Mucosa of stomach (tissue), 1 donor: ENCODE data around the gene ZYG11B.
"Not testable (repeated sequence)": the region's sequence is repeated elsewhere in the genome, so short reads cannot be mapped to it uniquely, and the experiment has no call there.

ENCODE experiments used
- H3K27me3 ChIP-seq: one replicate; pipeline ENCODE4 v1.7.0; 2013; ENCODE audit warnings: mild to moderate bottlenecking, low read length; ENCODE audit not compliant: control insufficient read depth, insufficient read depth
- H3K36me3 ChIP-seq: one replicate; pipeline ENCODE4 v1.7.0; 2013; ENCODE audit warnings: low read length; ENCODE audit not compliant: control insufficient read depth, insufficient read depth
- H3K4me1 ChIP-seq: one replicate; pipeline ENCODE4 v1.7.0; 2013; ENCODE audit warnings: mild to moderate bottlenecking, low read length; ENCODE audit not compliant: control insufficient read depth, insufficient read depth
- H3K4me3 ChIP-seq: one replicate; pipeline ENCODE4 v1.7.0; 2013; ENCODE audit warnings: low read length
- H3K9ac ChIP-seq: one replicate; pipeline ENCODE4 v1.7.0; 2013; ENCODE audit warnings: mild to moderate bottlenecking, low read length, moderate library complexity
- H3K9me3 ChIP-seq: one replicate; pipeline ENCODE4 v1.7.0; 2013; ENCODE audit warnings: mild to moderate bottlenecking, low read length, moderate library complexity; ENCODE audit not compliant: control insufficient read depth
- donor health status: Pancreatic carcinoma.

ZYG11B gene

DNA sequence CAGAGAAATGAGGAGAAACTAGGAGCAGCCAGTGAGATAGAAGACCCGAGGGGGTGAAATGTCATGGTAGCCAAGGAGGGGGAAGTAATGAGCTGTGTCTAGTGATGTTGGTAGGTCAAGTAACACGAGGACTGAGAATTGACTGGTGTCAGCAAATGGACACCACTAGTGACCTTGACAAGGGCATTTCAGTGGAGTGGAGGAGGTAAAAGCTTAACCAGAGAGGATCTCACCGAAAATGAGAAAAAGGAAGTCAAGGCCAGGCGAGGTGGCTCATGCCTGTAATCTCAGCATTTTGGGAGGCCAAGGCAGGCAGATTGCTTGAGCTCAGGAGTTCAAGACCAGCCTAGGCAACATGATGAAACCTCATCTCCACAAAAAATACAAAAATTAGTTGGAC, 3.0 kb upstream of the ZYG11B start:
- H3K9me3 ChIP-seq, result no peaks in the 10 kb centered on the region
- no peak overlapping the region for H3K4me3 ChIP-seq
- no peaks in the 10 kb centered on the region for H3K36me3 ChIP-seq
- H3K9ac ChIP-seq, result no peak overlapping the region
- no peaks in the 10 kb centered on the region for H3K27me3 ChIP-seq
- H3K4me1 ChIP-seq, result no peaks in the 10 kb centered on the region

DNA sequence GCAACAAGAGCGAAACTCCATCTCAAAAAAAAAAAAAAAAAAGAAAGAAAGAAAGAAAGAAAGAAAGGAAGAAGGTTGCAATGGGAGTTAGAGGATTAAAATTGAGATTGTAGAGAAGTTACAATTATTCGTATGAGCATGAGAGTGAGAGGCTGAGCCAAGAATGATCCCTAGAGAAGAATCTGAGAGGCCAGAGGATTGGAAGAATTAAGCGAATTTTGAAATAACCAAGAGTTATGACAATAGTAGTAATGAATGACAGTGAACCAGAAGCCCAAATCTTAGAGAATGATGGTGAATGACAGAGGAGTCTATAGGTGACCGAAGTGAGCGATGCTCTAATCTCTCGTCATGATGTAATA, 369 bp upstream of the ZYG11B start:
- peak overlapping the region; percentile 43 for H3K9ac ChIP-seq
- H3K27me3 ChIP-seq, result no peaks in the 10 kb centered on the region

DNA sequence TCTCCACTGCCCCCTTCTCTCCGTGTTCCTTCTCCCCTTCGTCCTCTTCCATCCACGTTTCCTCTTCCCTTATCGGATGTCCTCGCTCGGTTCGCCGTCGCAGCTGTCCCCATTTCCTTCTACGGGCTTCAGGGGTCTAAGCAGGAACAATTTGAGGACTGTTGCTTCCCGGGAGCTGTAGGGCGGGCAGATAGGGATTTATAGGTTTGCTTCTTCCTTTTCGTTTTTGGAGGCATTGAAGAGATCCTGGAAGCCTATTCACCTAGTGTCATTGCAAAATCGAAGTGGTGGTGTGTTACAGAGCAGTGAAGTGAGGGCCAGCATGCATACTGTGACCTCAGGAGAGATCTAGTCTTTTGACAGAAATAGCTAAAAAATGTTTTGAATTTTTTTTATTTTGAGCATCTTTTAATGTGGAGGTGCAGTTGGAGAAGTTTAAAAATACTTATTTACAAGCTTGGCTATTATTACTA, 897 bp downstream of the ZYG11B start:
- H3K4me1 ChIP-seq, result no peaks in the 10 kb centered on the region
- H3K9me3 ChIP-seq, result no peaks in the 10 kb centered on the region
- H3K27me3 ChIP-seq, result no peaks in the 10 kb centered on the region
- peak overlapping the region; percentile 98 for H3K9ac ChIP-seq
- H3K4me3 ChIP-seq, result peak overlapping the region; percentile 74
- H3K36me3 ChIP-seq, result no peaks in the 10 kb centered on the region

More for the DNA sequence above, 369 bp upstream of the ZYG11B start:
- Histone ChIP-seq H3K4me3 (peak overlapping the region; percentile 36), H3K4me1 (no peaks in the 10 kb centered on the region), H3K36me3 (no peaks in the 10 kb centered on the region), H3K9me3 (no peaks in the 10 kb centered on the region)

DNA sequence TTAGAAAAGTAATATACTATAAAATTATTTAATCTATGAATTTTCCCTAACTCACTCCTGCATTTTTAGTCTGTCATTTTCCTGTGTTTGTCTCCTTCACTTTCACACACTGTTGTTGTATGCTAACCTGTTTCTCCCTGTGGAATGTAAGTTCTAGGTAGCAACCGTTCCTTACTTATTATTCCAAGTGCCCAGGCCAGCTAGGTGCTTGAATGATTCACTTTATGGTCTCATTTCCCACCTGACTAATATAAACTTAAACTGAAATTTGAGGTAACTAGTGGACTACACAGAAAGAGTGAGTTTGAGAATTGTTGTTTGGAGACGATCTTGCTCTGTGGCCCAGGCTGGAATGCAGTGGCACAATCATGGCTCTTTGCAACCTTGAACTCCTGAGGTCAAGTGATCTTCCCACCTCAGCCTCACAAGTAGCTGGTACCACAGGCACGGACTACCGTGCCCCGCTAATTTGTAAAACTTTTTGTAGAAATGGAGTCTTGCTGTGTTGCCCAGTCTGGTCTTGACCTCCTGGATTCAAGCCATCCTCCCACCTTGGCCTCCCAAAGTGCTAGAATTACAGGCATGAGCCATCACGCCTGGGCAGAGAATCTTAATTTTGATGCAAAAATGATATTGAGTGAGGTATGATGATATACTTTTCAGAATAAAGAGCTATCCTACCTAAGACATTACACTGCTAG, 1.9 kb downstream of the ZYG11B start:
- no peak overlapping the region for H3K9ac ChIP-seq
- H3K27me3 ChIP-seq, result no peaks in the 10 kb centered on the region
- no peaks in the 10 kb centered on the region for H3K4me1 ChIP-seq
- no peaks in the 10 kb centered on the region for H3K36me3 ChIP-seq
- H3K9me3 ChIP-seq, result no peaks in the 10 kb centered on the region
- H3K4me3 ChIP-seq, result no peak overlapping the region

DNA sequence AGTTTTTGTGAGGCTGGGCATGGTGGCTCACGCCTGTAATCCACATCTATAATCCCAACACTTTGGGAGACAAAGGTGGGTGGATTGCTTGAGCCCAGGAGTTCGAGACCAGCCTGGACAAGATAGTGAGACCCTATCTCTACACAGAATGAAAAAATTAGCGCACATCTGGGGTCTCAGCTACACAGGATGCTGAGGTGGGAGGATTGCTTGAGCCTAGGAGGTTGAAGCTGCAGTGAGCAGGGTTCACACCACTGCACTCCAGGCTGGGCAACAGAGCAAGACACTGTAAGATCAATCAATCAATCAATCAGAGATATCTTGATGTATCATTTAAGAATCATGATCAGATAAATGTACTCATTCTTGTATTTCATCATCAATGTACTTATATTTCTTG, 7.1 kb downstream of the ZYG11B start:
- H3K36me3 ChIP-seq, result no peaks in the 10 kb centered on the region
- H3K27me3 ChIP-seq, result no peaks in the 10 kb centered on the region
- no peak overlapping the region for H3K4me3 ChIP-seq
- H3K9ac ChIP-seq, result no peak overlapping the region
- H3K4me1 ChIP-seq, result no peaks in the 10 kb centered on the region
- H3K9me3 ChIP-seq, result no peaks in the 10 kb centered on the region

DNA sequence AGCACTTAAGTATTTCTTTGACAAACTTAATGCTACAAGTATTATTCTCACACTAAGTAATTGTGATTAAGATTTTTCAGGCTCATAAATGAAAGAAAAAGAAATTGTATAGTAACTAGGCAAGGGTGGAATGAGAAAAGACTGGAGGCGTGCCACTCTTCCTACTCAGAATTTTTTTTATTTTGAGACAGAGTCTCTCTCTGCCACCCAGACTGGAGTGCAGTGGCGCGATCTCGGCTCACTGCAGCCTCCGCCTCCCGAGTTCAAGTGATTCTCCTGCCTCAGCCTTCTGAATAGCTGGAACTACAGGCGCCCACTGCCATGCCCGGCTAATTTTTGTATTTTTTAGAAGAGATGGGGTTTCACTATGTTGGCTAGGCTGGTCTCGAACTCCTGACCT, 9.1 kb downstream of the ZYG11B start:
- not testable (repeated sequence) for H3K27me3 ChIP-seq, H3K9ac ChIP-seq, H3K4me3 ChIP-seq, H3K9me3 ChIP-seq, H3K4me1 ChIP-seq, H3K36me3 ChIP-seq

DNA sequence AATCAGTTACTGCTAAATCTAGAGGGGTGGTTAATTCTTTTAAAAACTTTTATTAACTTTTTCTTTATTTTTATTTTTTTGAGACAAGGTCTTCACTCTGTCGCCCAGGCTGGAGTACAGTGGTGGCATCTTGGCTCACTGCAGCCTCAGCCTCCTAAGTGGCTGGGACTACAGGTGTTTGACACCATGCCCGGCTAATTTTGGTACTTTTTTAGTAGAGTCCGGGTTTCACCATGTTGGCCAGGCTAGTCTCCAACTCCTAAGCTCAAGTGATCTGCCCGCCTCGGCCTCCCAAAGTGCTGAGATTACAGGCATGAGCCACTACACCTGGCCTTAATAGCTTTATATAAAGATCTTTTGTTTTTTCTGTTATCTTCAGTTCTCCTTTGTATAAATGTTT, 11.9 kb downstream of the ZYG11B start:
- H3K9me3 ChIP-seq, result no peaks in the 10 kb centered on the region
- H3K36me3 ChIP-seq, result no peaks in the 10 kb centered on the region
- no peak overlapping the region for H3K9ac ChIP-seq
- no peak overlapping the region for H3K4me3 ChIP-seq
- H3K4me1 ChIP-seq, result peaks cover 3% of the 10 kb centered on the region
- no peaks in the 10 kb centered on the region for H3K27me3 ChIP-seq

DNA sequence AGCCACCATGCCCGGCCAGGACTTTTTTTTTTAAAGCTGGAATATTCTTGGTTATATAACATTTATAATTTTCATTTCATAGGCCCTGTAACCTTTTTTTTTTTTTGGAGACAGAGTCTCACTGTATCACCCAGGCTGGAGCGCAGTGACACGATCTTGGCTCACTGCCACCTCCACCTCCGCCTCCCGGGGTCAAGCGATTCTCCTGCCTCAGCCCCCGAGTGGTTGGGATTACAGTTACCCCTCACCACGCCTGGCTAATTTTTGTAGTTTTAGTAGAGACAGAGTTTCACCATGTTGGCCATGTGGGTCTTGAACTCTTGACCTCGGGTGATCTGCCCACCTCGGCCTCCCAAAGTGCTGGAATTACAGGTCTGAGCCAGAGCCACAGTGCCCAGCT, 12.6 kb downstream of the ZYG11B start:
- Histone ChIP-seq H3K4me3 (no peak overlapping the region), H3K9me3 (no peaks in the 10 kb centered on the region), H3K36me3 (no peaks in the 10 kb centered on the region), H3K27me3 (no peaks in the 10 kb centered on the region), H3K4me1 (peaks cover 3% of the 10 kb centered on the region), H3K9ac (no peak overlapping the region)

DNA sequence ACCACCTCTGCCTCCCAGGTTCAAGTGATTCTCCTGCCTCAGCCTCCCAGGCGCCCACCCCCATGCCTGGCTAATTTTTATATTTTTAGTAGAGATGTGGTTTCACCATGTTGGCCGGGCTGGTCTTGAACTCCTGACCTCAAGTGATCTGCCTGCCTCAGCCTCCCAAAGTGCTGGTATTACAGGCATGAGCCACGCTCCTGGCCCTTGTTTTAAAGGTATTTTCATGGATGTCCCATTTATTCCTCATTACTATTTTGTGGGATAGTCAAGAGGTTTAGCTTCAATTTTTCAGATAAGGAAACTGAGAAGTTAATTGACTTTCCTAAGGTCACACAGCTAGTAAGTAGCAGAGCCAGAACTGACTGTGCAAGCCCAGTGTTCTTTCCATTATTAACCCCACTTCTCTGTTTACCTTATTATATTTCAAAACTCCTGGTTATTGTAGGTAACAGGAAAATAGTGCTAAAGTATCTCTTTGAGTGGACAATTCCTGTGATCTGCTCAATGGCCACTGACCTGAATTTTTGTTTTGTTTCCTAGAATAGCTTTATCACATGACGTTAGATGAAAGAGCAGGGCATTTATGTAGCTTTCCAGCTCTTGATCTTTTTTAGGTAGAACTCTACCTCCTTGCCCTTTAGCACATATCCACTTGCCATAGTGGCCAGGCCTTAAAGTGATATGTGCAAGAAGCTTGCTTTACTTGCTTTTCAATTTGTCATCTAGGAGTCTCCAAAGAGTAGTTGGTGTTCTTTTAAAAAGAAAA, 13.6 kb downstream of the ZYG11B start:
- H3K4me1 ChIP-seq, result peaks cover 3% of the 10 kb centered on the region
- no peaks in the 10 kb centered on the region for H3K27me3 ChIP-seq
- no peaks in the 10 kb centered on the region for H3K9me3 ChIP-seq
- no peak overlapping the region for H3K9ac ChIP-seq
- H3K4me3 ChIP-seq, result no peak overlapping the region
- no peaks in the 10 kb centered on the region for H3K36me3 ChIP-seq

DNA sequence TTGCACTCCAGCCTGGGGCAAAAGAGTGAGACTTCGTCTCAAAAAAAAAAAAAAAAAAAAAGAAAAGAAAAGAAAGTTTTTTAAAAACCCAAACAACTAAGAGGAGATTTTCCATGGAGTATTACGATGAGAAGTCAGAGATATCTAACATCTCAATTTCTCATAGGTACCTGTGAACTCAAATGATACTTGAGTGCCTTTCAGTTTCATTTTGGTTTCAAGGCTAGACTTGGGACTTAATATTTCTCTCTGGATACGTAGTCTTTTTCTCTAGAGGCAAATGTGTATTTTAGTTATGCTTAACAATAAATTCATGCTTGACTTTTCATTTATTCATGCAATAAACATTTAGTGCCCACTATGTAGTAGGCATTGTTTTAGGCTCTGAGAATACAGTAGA, 15.0 kb downstream of the ZYG11B start:
- H3K36me3 ChIP-seq, result no peaks in the 10 kb centered on the region
- H3K9me3 ChIP-seq, result no peaks in the 10 kb centered on the region
- H3K4me3 ChIP-seq, result no peak overlapping the region
- H3K4me1 ChIP-seq, result peaks cover 3% of the 10 kb centered on the region
- no peak overlapping the region for H3K9ac ChIP-seq
- no peaks in the 10 kb centered on the region for H3K27me3 ChIP-seq

DNA sequence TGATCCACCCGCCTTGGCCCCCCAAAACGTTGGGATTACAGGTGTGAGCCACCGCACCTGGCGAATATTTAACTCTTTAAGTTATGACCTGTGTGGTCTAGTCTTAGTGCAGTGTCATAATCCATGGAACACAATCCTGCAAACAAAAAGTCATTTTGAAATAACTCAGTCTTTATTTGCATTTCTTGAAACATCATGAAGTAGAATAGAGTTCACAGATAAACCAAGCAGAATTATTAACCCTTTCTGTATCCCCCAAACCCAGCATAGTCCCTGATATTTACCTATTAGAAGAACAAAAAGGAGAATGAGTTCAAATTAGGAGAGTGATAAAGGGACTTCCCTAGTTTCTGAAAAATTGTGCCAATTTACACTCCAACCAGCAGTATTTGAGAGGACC, 19.9 kb downstream of the ZYG11B start:
- Histone ChIP-seq H3K4me3 (no peak overlapping the region), H3K36me3 (no peaks in the 10 kb centered on the region), H3K27me3 (no peaks in the 10 kb centered on the region), H3K9me3 (no peaks in the 10 kb centered on the region), H3K4me1 (no peaks in the 10 kb centered on the region), H3K9ac (no peak overlapping the region)

DNA sequence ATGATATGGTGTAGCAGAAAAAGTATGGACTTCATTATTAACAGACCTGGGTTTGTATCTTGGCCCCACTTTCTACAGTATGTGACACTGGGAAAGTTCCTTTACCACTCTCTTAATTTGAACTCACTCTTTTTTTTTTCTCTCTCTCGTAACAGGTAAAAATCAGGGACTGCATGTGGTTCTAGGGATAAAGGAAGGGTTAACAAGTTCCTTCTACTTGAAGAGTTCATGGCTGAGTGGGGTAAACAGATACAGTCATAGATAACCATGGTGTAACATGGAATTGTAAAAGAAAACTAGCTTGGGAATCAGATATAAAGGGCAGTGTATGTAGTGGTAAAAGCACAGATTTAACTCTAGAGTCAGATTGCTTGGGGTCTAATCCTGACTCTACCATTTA, 21.2 kb downstream of the ZYG11B start:
- no peaks in the 10 kb centered on the region for H3K36me3 ChIP-seq
- no peaks in the 10 kb centered on the region for H3K27me3 ChIP-seq
- peaks cover 6% of the 10 kb centered on the region for H3K4me1 ChIP-seq
- no peaks in the 10 kb centered on the region for H3K9me3 ChIP-seq
- H3K4me3 ChIP-seq, result no peak overlapping the region
- no peak overlapping the region for H3K9ac ChIP-seq
